DOHH2 (cell line): ENCODE measurements around the gene MALRD1.

Experiments
- H3F3A ChIP-seq: fragments of 200-600 bp; sonication (generic), shearing (Covaris generic); 2 replicates; pipeline ENCODE4 v1.6.0; 2016; ENCODE audit warnings: antibody characterized with exemption, mild to moderate bottlenecking; ENCODE audit not compliant: control insufficient read depth, insufficient read depth
- H3K27ac ChIP-seq: fragments of 200-600 bp; sonication (generic); 2 replicates; pipeline ENCODE4 v1.5.1; 2014; ENCODE audit warnings: low read depth, mild to moderate bottlenecking, low read length, moderate library complexity
- H3K27me3 ChIP-seq: fragments of 200-600 bp; sonication (generic); 2 replicates; pipeline ENCODE4 v1.6.1; 2014; ENCODE audit warnings: mild to moderate bottlenecking, low read length, mixed read lengths; ENCODE audit not compliant: control insufficient read depth
- H3K36me3 ChIP-seq: fragments of 200-600 bp; sonication (generic); 2 replicates; pipeline ENCODE4 v1.6.1; 2014; ENCODE audit warnings: mild to moderate bottlenecking, low read length, moderate library complexity, mixed read lengths; ENCODE audit not compliant: control insufficient read depth
- H3K4me1 ChIP-seq: fragments of 200-600 bp; sonication (generic); 2 replicates; pipeline ENCODE4 v1.6.1; 2014; ENCODE audit warnings: mild to moderate bottlenecking, low read length, mixed read lengths; ENCODE audit not compliant: control insufficient read depth
- H3K4me2 ChIP-seq: fragments of 200-600 bp; sonication (generic); 2 replicates; pipeline ENCODE4 v1.6.0; 2014; ENCODE audit warnings: mild to moderate bottlenecking, low read length, moderate library complexity
- H3K4me3 ChIP-seq: fragments of 200-600 bp; sonication (generic); 2 replicates; pipeline ENCODE4 v1.5.1; 2014; ENCODE audit warnings: mild to moderate bottlenecking, low read length, mixed read lengths
- H3K79me2 ChIP-seq: fragments of 200-600 bp; sonication (generic); 2 replicates; pipeline ENCODE4 v1.6.1; 2014; ENCODE audit warnings: mild to moderate bottlenecking, low read length, mixed read lengths; ENCODE audit not compliant: control insufficient read depth
- H3K9me2 ChIP-seq: fragments of 200-600 bp; sonication (generic); replicated peaks from 2 replicates; pipeline ENCODE4 v1.6.1; 2014; ENCODE audit warnings: mild to moderate bottlenecking, low read length, mixed read lengths; ENCODE audit not compliant: control insufficient read depth
- H3K9me3 ChIP-seq: fragments of 200-600 bp; sonication (generic); 2 replicates; pipeline ENCODE4 v1.6.1; 2014; ENCODE audit warnings: antibody characterized with exemption, low read length, mixed read lengths; ENCODE audit not compliant: control insufficient read depth, insufficient read depth
- H4K20me1 ChIP-seq: fragments of 200-600 bp; sonication (generic); 2 replicates; pipeline ENCODE4 v1.6.0; 2014; ENCODE audit warnings: low read depth, mild to moderate bottlenecking, antibody characterized with exemption, low read length, moderate library complexity; ENCODE audit not compliant: control insufficient read depth, insufficient read depth
- CTCF ChIP-seq: fragments of 200-600 bp; sonication (generic); IDR thresholded peaks from one replicate; pipeline ENCODE4 v1.5.1; 2014; ENCODE audit warnings: antibody characterized with exemption, mild to moderate bottlenecking, low read depth, low read length; ENCODE audit not compliant: poor library complexity, severe bottlenecking
- EZH2phosphoT487 ChIP-seq: fragments of 200-600 bp; sonication (generic); IDR thresholded peaks from 2 replicates; pipeline ENCODE4 v1.6.1; 2017; ENCODE audit warnings: borderline replicate concordance, mild to moderate bottlenecking, antibody characterized with exemption, low read length, moderate library complexity, mixed read lengths

Gene MALRD1

GRCh38 chr10:19024611-19025010 is 24.0 kb upstream of the MALRD1 start:
- no peak overlapping the region for H3K4me2 ChIP-seq
- H3K9me3 ChIP-seq = no peaks in the 10 kb centered on the region
- H3K4me3 ChIP-seq = no peak overlapping the region
- H3K79me2 ChIP-seq = no peaks in the 10 kb centered on the region
- H3K4me1 ChIP-seq = no peaks in the 10 kb centered on the region
- no peaks in the 10 kb centered on the region for H4K20me1 ChIP-seq
- H3K36me3 ChIP-seq = no peaks in the 10 kb centered on the region
- H3F3A ChIP-seq = no peaks in the 10 kb centered on the region
- TF ChIP-seq EZH2phosphoT487 (no peak), CTCF (no peak)
- no peak overlapping the region for H3K27ac ChIP-seq
- no peaks in the 10 kb centered on the region for H3K27me3 ChIP-seq
- H3K9me2 ChIP-seq = no peaks in the 10 kb centered on the region

GRCh38 chr10:19031763-19032162 is 16.8 kb upstream of the MALRD1 start:
- Histone ChIP-seq H3K36me3 (no peaks in the 10 kb centered on the region), H4K20me1 (no peaks in the 10 kb centered on the region), H3K27me3 (no peaks in the 10 kb centered on the region), H3K4me1 (no peaks in the 10 kb centered on the region), H3K79me2 (no peaks in the 10 kb centered on the region), H3K4me3 (no peak overlapping the region), H3K9me3 (no peaks in the 10 kb centered on the region), H3F3A (no peaks in the 10 kb centered on the region), H3K27ac (no peak overlapping the region), H3K9me2 (no peaks in the 10 kb centered on the region), H3K4me2 (no peak overlapping the region)
- TF ChIP-seq CTCF (no peak), EZH2phosphoT487 (no peak)

- H3K4me1 ChIP-seq = no peaks in the 10 kb centered on the region
- no peaks in the 10 kb centered on the region for H4K20me1 ChIP-seq
- H3K27me3 ChIP-seq = no peaks in the 10 kb centered on the region
- H3K79me2 ChIP-seq = no peaks in the 10 kb centered on the region
- no peak overlapping the region for H3K27ac ChIP-seq
- no peak overlapping the region for H3K4me3 ChIP-seq
- no peaks in the 10 kb centered on the region for H3F3A ChIP-seq
- no peak for TF ChIP-seq CTCF
- no peak for TF ChIP-seq EZH2phosphoT487
- no peaks in the 10 kb centered on the region for H3K9me2 ChIP-seq
- no peaks in the 10 kb centered on the region for H3K36me3 ChIP-seq
- no peaks in the 10 kb centered on the region for H3K9me3 ChIP-seq
- no peak overlapping the region for H3K4me2 ChIP-seq
Observed at GRCh38 chr10:19033741-19034140, 14.9 kb upstream of the MALRD1 start.

DNA sequence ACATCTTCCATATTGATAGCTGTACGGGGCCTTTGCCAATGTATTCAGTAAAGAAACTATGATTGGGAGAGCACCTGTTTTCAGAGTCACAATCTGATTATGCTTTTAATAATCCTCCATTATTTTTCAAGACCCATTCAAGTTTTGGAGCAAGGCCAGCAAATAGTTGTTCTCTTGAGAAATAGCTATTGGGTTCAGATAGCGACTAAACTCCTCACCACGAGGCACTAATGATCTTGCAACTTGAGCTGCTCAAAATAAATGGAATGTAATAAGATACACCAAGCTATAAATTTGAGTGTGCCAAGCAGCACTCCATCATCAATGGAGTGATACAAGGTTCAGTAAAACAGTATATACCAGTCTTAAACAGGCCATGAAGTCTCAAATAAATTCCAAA is 7.4 kb upstream of the MALRD1 start:
- no peaks in the 10 kb centered on the region for H3F3A ChIP-seq
- no peaks in the 10 kb centered on the region for H3K27me3 ChIP-seq
- H3K9me2 ChIP-seq = no peaks in the 10 kb centered on the region
- no peak overlapping the region for H3K27ac ChIP-seq
- no peaks in the 10 kb centered on the region for H3K9me3 ChIP-seq
- H4K20me1 ChIP-seq = no peaks in the 10 kb centered on the region
- H3K36me3 ChIP-seq = no peaks in the 10 kb centered on the region
- H3K4me2 ChIP-seq = no peak overlapping the region
- no peak for TF ChIP-seq EZH2phosphoT487
- TF ChIP-seq CTCF = no peak
- H3K4me3 ChIP-seq = no peak overlapping the region
- H3K79me2 ChIP-seq = no peaks in the 10 kb centered on the region
- no peaks in the 10 kb centered on the region for H3K4me1 ChIP-seq
